Putamen (tissue), 1 donor: ENCODE results near the gene TTC23L.

Experiments used
- DNase-seq: peaks from one replicate; pipeline ENCODE4 v3.0.0-alpha.2; 2016; ENCODE audit warnings: low spot score

Gene TTC23L

DNA sequence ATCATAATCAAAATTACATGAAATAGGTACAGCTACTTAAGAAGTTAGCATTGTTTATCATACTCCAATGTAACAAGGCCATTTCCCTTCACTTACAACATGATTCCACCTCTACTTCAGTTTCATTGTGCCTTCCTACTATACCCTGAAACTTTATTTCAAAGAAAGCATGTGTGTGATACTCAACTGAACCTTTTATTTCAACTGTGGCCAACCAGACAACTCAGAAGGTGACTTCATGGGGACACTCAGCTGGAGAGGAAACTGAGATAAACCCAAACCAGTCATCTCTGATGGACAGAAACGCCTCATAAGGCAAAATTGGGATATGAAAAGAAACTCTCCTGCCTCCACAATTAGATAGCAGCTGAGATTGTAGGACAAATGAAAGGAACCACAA lies 5.9 kb upstream of the TTC23L start:
- DNase-seq: no peak

DNA sequence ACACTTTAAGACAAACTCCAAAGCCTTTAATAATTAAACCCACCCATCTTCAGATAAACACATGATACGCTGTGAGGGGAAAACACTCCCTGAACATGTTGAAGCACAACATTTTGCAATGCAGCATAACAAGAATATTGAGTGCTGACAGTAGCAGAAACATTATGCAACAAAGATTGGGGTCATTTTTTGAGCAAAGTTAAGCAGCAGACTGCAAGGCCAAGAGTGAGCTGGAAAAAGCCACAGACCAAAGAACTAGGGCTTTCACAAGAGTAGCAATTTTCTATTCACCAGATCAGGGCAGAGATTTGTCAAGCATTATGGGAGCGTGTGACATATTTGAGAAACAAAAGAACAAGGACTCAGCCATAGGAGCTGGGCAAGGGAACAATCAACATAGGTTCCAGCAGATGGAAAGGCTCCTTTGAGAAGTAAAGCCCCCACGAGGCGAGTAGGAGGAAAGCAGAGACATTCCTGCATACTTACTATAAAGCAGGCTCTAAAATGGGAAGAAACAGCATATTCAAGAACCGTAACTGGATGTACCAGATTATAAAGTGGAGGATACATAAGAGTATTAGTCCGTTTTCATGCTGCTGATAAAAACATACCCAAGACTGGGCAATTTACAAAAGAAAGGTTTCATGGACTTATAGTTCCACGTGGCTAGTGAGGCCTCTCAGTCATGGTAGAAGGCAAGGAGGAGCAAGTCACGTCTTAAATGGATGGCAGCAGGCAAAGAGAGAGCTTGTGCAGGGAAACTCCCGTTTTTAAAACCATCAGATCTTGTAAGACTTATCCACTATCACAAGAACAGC lies 4.8 kb upstream of the TTC23L start:
- DNase-seq: no peak

DNA sequence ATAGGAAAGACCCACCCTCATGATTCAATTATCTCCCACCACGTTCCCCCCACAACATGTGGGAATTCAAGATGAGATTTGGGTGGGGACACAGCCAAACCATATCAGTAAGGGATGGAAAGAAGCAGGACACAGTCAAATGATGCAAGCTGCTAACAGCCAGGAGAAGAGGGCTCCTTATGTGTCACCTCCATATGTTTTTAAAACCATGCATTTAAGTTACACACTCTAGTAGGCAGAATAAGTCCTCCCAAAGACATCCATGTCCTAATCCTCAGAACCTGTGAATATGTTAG lies 4.2 kb upstream of the TTC23L start:
- no peak for DNase-seq

DNA sequence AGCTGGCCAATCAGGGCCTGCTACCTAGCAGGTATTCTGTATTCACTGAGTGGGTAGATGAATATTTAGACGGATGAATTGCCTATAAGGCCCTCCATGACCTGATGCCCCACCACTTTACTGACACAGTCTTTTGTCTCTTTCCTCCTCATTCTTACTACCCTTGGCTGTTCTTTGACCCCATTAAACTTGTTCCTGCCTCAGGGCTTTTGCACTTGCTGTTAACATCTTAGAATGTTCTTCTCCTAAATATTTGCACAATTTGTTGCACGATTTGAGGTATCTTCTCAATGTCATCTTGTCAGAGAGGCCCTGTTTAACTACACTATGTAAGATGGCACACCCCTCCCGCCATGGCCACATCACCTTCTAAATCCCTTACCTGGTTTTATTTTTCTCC lies 3.3 kb upstream of the TTC23L start:
- DNase-seq: no peak

DNA sequence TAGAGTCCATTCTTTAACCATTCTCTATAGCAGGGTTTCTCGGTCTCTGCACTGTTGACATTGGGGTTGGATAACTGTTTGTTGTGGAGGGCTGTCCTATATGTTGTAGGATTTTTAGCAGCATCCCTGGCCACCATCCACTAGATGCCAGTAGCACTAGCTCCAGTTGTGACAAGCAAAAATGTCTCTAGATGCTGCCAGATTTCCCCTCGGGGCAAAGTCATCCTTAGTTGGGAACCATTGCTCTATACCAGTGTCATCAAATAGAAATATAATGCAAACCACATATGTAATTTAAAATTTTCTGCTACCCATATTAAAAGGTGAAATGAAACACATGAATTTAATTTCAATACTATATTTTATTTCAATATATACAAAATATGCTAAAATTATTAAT lies 2.9 kb downstream of the TTC23L start:
- DNase-seq: no peak

DNA sequence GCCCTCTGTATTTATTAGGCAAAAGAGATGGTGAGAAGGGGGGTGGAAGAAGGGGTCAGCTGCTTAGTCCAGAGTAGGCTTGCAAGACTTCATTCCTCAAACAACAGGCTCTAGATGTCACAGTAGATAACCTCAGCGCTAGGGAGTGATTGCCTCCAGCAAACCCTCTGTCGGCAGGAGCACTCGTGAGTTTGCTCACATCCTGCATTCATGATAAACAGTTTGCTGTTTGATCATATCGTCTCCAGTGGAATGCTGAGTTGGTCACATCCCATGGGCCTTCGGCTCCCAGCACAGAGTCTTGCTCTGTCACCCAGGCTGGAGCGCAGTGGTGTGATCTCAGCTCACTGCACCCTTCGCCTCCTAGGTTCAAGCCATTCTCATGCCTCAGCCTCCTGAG lies 3.6 kb downstream of the TTC23L start:
- DNase-seq: no peak

DNA sequence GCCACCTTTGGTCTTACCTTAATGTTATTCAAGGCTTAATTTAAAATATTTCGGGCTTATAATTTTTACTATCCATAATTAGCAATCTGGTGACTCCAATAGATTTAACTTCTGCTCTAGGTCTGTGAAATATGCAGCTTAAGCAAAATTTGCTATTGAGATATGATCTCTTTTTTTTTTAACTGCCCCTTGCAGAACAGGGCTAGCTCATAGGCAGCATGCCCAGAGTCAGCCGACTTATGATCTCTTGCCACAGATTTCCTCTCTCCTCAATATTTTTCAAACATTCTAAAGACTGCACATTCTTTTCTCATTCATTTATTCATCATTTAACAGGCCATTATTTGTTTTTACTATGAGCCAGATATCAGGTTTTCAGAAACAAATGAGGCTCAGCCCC lies 4.5 kb downstream of the TTC23L start:
- DNase-seq: no peak

DNA sequence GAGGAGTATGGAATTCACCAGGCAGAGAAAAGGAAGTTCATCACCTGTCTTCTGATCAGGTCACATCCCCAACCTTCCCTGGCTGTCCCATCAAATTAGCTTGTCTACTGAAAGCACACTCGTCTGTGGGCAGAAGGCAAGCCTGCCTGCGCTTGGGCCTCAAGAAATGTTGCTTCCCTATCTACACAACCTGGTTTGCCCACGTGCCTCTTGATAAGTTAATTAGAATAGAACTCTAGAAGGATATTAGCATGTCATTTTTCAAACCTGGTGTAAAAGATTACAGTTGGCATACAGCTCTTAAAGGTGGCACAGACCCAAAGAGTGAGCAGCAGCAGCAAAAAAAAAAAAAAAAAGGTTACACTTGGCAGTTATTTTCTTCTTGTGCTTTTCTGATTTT lies 5.1 kb downstream of the TTC23L start:
- DNase-seq: no peak

DNA sequence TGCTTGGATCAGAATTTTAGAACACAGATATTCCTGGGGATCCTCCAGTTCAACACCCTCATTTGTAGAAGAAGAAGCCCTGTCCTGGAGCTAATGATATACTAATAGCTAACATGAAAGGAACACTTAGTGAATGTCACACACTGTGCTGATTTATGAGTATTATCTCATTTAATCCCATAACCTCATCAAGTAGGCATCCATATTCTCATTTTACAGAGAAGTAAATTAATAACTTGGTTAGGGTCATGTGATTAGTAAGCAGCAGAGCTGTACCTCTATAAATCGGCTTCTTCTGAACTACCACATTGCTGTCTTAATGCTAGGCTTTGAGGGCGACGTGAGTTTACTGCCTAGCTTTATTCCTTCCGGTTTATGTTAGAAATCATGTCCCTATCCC lies 6.0 kb downstream of the TTC23L start:
- no peak for DNase-seq

DNA sequence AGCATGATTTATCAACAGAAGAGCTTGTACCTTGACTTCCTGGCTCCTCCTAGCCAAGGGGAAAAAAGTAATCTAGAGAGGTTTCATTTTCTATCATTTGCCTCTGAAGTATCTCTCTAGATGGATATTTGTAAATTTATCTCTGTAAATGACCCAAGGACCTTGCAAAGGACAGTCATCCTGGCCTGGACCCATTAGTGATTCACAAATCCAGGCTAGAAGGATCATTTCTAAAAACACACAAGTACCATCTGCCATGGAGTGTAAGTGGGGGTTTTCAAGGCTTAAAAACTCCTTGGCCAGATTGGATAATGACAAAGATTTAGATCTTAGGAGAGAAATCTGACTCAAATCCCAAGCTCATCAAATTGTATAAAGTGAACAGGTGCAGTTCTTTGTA lies 8.1 kb downstream of the TTC23L start:
- DNase-seq: no peak

DNA sequence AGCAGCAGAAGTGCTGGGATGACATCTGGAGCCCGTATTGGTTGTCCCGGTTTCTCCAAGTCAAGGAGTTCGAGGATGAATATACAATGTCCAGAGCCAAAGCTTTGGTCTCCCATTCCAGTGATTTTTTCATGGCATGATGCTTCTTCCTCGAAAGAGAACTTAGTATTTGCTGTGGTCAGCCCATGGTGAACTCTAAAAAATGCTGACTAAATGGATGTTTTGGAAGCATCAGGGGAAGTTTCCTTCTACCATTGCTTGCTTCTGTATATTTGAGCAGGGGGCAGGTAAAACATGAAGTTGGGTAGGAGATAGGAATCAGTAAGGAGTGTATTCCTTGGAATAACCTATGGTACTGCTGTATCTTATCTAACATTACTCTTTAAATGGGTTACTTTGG lies 8.6 kb downstream of the TTC23L start:
- DNase-seq: no peak

DNA sequence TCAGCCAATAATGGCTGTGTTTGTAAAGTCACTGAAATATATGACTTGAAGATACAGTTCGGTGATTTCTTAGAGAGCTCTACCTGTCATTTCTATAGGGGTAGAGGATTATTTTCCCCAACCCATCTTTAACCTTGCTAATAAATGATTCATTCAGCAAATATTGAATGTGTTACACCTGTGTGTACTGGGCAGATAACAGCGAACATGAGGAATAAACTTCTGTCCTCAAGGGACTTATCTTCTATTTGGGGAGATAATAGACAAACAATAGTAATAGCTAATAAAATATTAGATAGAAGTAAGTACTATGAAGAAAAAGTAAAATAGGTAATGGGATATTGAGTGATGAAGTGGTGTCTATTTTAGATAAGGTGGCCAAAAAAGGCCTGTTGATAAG lies 9.3 kb downstream of the TTC23L start:
- DNase-seq: no peak

DNA sequence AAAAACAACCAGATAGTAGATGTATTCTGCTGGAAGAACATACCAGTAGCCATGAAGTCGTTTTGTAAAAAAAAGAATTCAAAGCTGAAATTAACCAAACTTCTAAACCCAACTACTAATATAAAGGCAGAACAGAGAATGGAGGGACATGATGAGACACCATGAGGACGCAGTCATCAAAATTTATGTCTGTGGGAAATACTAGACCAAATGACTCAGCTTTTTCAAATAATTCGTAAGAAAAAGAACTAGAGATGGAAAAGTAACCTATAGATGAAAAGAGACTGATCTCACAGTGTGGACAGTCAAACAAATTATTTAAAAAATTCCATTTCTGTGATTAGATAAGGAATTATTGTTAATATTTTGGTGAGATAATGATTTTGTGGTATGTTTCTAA lies 10.3 kb downstream of the TTC23L start:
- no peak for DNase-seq

DNA sequence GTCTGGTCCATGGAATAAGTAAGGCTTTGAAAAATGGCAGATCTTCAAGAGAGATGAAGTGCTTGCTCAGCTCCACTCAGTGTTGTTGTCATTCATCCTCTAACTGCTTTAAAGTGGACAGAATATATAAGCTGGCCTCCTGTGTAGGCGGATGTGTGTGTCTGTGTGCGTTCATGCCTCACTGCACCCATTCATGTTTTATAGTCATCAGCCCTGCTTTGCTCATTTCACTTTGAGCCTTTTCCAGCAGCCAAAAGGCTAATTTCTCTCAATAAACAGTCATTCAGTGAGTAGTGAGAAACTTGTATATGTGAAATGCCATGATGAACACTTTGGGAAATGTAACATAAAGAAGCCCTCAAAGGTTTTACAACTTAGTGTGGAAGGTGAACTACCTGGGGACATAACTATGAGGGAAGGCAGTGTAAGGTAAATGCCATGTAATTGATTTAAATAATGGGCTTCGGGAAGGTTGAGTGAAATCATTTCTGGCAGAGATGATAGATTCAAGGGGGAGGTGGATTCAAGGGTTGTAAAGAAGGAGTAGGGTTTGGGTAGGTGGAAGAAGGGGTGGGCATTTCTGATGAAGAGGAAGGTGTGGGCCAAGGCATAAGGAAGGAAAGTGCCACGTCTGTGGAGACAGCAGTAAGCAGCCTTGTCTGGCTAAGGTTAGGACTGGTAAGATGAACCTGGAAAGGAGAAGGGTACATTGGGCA lies 15.7 kb downstream of the TTC23L start:
- no peak for DNase-seq

DNA sequence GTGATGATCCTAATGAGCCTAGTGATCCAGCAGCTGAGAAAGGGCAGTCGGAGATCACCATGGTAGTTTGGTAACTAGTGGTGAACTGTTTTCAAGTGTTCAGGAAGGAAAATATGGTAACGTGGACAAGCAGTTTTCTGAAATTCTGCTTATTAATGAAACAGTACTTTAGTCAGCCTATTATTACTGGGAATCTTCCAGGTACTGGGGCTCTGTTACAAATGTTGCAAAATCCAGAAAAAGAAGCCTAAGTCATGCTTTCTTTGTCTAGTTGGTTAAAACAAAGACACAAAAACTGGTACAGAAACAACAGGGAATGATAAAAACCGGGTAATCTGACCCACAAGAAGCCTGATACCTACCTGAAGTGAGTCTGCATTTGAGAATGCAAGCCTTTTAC lies 18.2 kb downstream of the TTC23L start:
- no peak for DNase-seq

DNA sequence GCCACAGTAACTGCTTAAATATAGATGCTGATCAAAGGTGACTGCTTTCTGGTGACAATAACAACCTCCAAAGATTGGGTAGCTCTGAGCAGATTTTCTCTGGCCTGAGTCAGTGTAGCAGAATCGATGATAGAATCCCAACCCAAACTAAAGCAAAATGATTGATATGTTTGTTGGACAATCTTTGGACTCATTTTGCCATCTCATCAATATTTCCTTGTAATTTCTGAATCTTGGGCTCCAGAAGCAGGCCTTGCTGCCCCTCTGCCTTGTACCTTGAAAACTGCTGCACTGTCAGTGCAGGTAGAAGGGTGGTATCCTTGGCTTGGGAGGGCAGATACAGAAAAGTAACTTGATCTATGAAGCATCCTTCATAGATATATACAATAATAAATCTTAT lies 18.9 kb downstream of the TTC23L start:
- no peak for DNase-seq

DNA sequence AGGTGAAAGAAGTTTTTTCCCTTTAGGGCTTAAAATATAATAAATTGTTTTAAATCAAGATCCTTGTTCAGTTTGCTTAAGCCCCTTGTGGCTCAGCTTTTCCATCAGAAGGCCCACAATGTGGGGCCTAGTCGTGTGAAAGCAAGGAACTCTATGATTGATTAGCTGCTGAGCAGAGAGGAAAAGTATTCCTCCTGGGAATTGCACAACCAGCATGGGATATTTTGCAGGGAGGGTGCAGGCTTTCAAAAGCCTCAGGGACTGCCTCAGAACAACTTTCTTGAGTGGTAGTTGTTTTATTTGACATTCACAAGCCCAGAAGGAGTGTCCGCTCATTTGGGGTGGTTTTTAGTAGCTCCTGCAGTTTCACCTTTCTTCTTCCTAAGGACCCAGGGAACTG lies 19.8 kb downstream of the TTC23L start:
- no peak for DNase-seq

DNA sequence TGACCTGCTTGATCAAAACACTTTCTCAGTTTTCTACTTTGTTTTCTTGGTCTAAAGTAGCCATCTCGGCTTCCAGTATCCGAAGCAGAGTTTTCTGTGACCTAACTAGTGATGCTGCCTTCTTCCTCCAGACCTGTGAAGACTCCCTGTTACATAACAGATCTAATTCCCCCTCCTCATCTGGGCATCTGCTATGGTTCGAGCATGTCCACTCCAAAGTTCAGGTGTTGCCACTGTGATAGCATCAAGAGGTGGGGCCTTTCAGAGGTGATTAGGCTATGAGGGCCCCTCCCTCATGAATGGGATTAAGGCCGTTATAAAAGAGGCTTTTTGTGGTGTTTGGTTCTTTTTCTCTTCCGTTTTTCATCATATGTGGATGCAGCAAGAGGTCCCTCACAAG lies 20.3 kb downstream of the TTC23L start:
- no peak for DNase-seq

DNA sequence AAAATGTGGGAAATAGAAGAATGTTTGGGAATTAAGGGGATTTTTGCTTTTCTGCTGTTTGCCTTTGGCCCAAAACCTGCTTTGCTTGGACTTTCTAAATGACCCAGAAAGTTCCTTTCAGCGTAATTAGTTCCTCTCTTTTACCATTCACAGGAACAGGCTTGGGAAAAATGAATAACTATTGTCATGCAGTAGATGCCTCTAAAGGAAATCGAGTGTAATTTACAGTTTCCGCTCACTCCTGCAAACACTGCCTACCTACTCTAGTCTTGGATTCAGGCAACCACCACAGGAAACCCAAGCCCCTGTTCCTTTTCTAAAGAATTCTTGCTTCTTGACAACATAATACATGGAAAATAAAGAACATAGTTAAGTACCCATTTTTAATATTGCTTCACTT lies 25.0 kb downstream of the TTC23L start:
- no peak for DNase-seq

DNA sequence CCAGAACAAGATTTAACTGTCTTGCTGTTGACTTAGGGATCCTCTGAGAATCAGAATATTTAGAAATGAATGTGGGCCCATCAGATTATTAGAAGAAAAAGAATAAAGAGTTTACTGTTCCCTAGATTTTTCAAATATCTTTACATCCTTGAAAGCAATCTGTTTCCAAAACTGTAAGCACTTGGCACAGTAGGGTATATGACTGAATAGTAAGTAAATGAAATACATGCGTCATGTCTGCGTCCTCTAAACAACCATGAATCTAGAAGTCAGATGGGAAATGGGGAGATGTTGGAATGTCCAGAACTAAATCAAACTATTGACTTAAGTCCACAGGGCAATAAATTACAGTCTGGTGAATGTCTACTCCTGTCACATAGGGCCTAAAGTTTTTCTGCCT lies 26.1 kb downstream of the TTC23L start:
- no peak for DNase-seq

DNA sequence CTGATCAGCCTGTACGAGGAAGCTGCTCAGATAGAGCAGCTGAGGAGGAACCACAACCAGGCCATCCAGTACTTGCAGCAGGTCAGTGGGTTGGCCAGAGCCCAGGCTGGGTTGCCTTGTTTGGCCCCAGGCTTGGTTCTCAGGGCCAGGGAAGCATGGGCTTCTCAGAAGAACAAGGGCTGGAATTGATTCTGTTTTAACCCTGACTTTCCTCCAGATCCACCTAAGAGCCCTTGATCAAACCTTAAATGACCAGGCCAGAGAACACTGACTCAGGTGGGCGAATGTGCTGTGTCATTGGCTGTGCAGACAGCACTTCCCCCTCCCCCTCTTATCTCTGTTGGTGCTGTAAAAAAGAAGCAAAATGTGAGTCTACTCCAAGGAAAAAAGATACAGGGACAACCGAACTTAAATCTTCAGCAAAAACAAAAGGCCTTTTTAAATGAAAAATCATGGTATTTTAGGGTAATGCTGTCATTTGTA lies 28.1 kb downstream of the TTC23L start:
- no peak for DNase-seq

DNA sequence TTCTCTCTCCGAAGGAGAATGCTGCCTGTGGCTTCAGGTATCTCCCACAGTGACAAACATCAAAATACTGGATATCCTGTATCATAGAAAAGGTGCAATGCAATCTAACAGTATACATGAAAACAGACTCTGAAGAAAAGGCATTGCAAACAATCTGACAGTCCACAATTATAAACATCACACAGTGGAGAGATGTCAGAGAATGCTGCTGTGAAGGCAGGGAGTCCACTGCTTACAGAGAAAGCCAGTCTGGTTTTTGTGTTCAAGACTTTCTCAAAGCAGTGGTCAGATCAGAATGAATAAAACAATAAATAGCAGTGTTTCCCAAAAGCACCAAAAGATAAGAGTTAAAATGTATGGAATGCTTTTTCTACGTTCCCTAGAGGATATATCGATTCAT lies 28.7 kb downstream of the TTC23L start:
- DNase-seq: no peak

DNA sequence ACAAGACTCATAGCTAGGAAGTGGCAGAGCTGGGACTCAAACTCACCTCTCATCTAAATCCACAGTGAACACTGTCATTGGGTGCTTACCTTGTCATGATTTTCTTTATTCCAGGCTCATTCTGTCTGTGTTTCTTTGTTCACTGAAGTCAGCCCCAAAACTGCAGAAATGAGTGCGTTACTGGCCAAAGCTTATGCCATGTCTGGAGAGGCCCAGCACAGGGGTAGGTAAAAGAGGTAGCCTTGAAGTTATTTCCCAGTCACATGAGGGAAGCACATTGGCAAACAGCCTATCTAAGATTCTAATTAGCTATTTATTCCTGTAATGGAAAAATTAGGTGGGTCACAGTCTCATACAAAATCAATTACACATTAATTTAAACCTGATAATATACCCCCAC lies 29.8 kb downstream of the TTC23L start:
- no peak for DNase-seq

DNA sequence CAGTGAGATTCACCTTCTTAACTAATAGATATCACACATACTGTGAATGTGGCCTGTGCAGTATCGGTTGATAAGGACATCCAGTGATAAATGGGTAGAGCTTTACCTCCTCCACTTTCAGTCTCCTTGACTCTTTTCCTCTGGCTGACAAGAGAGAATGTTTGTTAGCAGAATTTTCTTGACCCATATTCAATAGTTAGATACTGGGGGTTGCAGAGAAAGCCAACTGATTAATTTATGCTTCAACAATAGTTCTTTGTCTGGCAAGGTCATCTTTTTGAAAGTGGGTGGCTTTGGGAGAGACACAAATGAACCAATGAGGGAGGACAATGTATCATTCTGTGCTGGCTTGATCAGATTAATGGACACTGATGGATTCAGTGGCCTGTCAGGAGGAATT lies 30.3 kb downstream of the TTC23L start:
- peak; percentile 82 for DNase-seq
